Neutrophil (primary cell): Measurements from ENCODE around the gene ADCY7.

Source experiments
- H3K27ac ChIP-seq: fragments of 200-600 bp; sonication (generic); 2 replicates; pipeline ENCODE4 v1.5.1; 2016; ENCODE audit warnings: mild to moderate bottlenecking, moderate library complexity
- H3K27me3 ChIP-seq: fragments of 200-600 bp; sonication (generic); 2 replicates; pipeline ENCODE4 v1.6.0; 2016; ENCODE audit warnings: mild to moderate bottlenecking
- H3K36me3 ChIP-seq: fragments of 200-600 bp; sonication (generic); 2 replicates; pipeline ENCODE4 v1.5.1; 2017
- H3K4me1 ChIP-seq, 2 experiments: fragments of 200-600 bp in 1 of 2; sonication (generic) in 1 of 2; 1 replicate in 1 of 2; 2 replicates in 1 of 2; pipeline versions ENCODE4 v1.5.1 to v1.6.1; 2013 to 2016; ENCODE audit warnings: low read depth in 1 of 2, low read length in 1 of 2, mild to moderate bottlenecking in 1 of 2, moderate library complexity in 1 of 2; ENCODE audit not compliant: control insufficient read depth in 1 of 2, insufficient read depth in 1 of 2
- H3K4me3 ChIP-seq, 2 experiments: fragments of 200-600 bp in 1 of 2; sonication (generic) in 1 of 2; 1 replicate in 1 of 2; 2 replicates in 1 of 2; pipeline ENCODE4 v1.5.1; 2013 to 2016; ENCODE audit warnings: low read depth in 1 of 2, low read length in 1 of 2, mild to moderate bottlenecking in 1 of 2, moderate library complexity in 1 of 2
- H3K9me3 ChIP-seq: fragments of 200-600 bp; sonication (generic); 2 replicates; pipeline ENCODE4 v1.5.1; 2016
- TF ChIP-seq, protein P1 (sequence below): fragments of 200-600 bp; sonication (generic); IDR thresholded peaks from 2 replicates; pipeline ENCODE4 v1.5.1; 2016; ENCODE audit warnings: antibody characterized with exemption

The ADCY7 gene

DNA sequence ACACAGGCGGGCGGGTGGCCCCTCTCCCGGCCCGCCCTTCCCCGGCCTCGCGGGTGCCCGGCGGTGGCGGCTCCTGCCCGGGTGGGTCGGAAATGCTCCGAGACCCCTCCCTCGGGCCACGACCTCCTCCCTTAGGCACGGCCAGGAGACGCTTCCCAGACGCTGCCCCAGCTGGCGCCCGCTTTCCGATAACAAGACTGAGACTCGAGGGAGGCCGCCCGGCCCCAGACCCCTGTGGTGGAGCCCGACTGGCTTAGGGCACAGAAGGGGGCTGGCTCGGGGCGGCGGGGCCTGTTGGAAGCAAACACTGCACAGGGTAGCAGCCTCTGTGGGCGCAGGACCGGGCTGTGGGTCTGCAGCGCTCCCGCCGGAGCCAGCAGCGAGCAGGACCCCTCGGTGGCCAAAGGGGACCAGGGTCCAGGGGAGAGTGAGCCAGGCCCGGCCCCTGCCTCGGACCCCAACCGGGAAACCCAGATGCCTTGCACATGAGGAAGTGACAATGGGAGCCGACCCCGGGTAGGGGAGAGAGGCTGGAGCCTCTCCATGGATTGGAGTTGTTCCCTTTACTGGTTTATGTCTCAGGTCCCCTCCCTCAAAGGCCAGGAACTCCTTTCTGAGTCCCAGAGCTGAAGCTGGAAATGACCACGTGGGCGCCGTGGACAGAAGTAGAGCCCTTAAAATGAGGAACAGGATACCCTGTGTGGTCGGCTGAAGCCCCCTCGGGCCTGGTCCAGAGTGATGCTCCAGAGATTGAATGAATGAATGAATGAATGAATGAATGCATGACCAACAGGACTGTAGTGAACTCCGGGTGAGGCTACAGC, 19.8 kb upstream of the ADCY7 start:
- H3K27ac ChIP-seq, result no peak overlapping the region
- H3K4me3 ChIP-seq, result peak overlapping the region; percentile 55 to 69
- TF ChIP-seq, protein P1, sequence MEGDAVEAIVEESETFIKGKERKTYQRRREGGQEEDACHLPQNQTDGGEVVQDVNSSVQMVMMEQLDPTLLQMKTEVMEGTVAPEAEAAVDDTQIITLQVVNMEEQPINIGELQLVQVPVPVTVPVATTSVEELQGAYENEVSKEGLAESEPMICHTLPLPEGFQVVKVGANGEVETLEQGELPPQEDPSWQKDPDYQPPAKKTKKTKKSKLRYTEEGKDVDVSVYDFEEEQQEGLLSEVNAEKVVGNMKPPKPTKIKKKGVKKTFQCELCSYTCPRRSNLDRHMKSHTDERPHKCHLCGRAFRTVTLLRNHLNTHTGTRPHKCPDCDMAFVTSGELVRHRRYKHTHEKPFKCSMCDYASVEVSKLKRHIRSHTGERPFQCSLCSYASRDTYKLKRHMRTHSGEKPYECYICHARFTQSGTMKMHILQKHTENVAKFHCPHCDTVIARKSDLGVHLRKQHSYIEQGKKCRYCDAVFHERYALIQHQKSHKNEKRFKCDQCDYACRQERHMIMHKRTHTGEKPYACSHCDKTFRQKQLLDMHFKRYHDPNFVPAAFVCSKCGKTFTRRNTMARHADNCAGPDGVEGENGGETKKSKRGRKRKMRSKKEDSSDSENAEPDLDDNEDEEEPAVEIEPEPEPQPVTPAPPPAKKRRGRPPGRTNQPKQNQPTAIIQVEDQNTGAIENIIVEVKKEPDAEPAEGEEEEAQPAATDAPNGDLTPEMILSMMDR, result no peak

DNA sequence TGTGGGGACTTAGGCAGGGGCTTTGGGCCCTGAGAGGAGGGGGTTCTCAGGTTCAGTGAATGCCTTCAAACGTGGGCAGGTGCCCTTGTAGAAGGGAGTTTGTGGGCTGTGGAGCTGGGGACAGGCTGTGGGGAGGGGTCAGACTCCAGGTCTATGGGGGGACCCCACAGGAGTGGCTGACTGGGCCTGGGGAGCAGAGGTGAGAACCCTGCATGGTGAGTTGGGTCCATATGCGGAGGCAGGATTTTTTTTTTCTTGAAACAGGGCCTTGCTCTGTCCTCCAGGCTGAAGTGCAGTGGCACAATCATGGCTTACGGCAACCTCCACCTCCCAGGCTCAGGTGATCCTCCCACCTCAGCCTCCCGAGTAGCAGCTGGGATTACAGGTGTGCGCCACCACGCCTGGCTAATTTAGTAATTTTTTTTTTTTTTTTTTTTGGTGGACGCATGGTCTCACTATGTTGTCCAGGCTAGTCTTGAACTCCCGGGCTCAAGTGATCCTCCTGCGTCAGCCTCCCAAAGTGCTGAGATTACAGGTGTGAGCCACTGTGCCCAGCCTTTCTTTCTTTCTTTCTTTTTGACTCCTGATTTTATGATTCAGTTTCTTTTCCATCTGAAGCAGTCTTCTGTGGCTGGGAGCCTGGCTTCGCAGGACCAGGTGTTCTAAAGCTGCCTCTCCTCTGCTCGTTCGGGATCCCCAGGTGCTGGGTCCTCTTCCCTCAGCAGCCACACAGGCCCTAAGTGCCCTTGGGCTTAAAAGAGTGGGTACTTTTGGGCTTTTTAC, 19.0 kb upstream of the ADCY7 start:
- Histone ChIP-seq H3K27ac (no peak overlapping the region), H3K4me1 (peaks cover 12 to 14% of the 10 kb centered on the region in 2 experiments), H3K9me3 (no peaks in the 10 kb centered on the region), H3K4me3 (peak overlapping the region in 1 of 2 experiments; percentile 69), H3K27me3 (peaks cover 38% of the 10 kb centered on the region), H3K36me3 (no peaks in the 10 kb centered on the region)
- TF ChIP-seq, protein P1, result no peak

More for the DNA sequence above, 19.8 kb upstream of the ADCY7 start:
- Histone ChIP-seq H3K36me3 (no peaks in the 10 kb centered on the region), H3K9me3 (no peaks in the 10 kb centered on the region), H3K4me1 (peaks cover 12 to 14% of the 10 kb centered on the region in 2 experiments), H3K27me3 (peaks cover 38% of the 10 kb centered on the region)

GRCh38 chr16:50247906-50248608, 18.3 kb upstream of the ADCY7 start:
- no peak overlapping the region for H3K27ac ChIP-seq
- TF ChIP-seq, protein P1, result no peak
- peaks cover 12 to 14% of the 10 kb centered on the region in 2 experiments for H3K4me1 ChIP-seq
- H3K27me3 ChIP-seq, result peaks cover 31% of the 10 kb centered on the region
- H3K4me3 ChIP-seq, result no peak overlapping the region
- no peaks in the 10 kb centered on the region for H3K36me3 ChIP-seq
- no peaks in the 10 kb centered on the region for H3K9me3 ChIP-seq

DNA sequence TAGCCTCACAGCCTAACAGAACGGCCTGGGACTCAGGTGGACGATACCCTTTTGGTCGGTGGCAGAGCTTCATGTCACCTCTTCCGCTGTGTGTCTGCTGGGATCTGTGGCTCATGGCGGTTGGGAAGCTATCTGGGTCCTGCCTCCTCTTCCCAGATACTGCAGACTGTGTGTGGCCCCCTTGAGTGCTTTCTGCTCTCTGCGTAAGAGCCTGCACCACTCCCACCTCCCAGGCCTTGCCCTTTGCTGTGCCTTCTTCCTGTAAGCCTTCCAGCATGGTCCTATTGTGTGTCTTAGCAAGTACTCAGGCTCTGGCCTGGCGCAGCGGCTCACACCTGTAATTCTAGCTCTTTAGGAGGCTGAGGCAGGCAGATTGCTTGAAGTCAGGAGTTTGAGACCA, 17.5 kb upstream of the ADCY7 start:
- H3K36me3 ChIP-seq, result no peaks in the 10 kb centered on the region
- TF ChIP-seq, protein P1, result no peak
- H3K4me3 ChIP-seq, result no peak overlapping the region
- peaks cover 12 to 14% of the 10 kb centered on the region in 2 experiments for H3K4me1 ChIP-seq
- peaks cover 30% of the 10 kb centered on the region for H3K27me3 ChIP-seq
- no peaks in the 10 kb centered on the region for H3K9me3 ChIP-seq
- no peak overlapping the region for H3K27ac ChIP-seq

- Histone ChIP-seq H3K27me3 (peaks cover 7% of the 10 kb centered on the region), H3K4me1 (peaks cover 3 to 4% of the 10 kb centered on the region in 2 experiments), H3K4me3 (no peak overlapping the region), H3K9me3 (no peaks in the 10 kb centered on the region), H3K27ac (no peak overlapping the region), H3K36me3 (no peaks in the 10 kb centered on the region)
- TF ChIP-seq, protein P1, result no peak
Measured at GRCh38 chr16:50251375-50252081, 14.8 kb upstream of the ADCY7 start.
